ENCODE results near the gene DPM3. TPM values are rescaled to one million over a fixed set of nuclear protein-coding genes. Genes with fewer than 3 reads are reported as not detected.
A peak's percentile ranks its signal among the peaks of the same experiment; 100 is the strongest.

DPM3 gene
- total and polyA plus RNA-seq, 9 of the 15 experiments (the other 6 are each of a cell fraction or from before 2014, with no cell fraction given) = 3.7 to 120 (median 36.4) TPM

- TF ChIP-seq MYBL2 (IDR thresholded peaks at IDR 0.05; ENCODE audit: low read depth) = no peak
- TF ChIP-seq MYBL2 (CRISPR knock-in tag; IDR thresholded peaks at IDR 0.05; ENCODE audit: borderline replicate concordance) = no peak
- peak; percentile 74 for TF ChIP-seq MAX (CRISPR knock-in tag; IDR thresholded peaks at IDR 0.05)
- TF ChIP-seq, protein P1, sequence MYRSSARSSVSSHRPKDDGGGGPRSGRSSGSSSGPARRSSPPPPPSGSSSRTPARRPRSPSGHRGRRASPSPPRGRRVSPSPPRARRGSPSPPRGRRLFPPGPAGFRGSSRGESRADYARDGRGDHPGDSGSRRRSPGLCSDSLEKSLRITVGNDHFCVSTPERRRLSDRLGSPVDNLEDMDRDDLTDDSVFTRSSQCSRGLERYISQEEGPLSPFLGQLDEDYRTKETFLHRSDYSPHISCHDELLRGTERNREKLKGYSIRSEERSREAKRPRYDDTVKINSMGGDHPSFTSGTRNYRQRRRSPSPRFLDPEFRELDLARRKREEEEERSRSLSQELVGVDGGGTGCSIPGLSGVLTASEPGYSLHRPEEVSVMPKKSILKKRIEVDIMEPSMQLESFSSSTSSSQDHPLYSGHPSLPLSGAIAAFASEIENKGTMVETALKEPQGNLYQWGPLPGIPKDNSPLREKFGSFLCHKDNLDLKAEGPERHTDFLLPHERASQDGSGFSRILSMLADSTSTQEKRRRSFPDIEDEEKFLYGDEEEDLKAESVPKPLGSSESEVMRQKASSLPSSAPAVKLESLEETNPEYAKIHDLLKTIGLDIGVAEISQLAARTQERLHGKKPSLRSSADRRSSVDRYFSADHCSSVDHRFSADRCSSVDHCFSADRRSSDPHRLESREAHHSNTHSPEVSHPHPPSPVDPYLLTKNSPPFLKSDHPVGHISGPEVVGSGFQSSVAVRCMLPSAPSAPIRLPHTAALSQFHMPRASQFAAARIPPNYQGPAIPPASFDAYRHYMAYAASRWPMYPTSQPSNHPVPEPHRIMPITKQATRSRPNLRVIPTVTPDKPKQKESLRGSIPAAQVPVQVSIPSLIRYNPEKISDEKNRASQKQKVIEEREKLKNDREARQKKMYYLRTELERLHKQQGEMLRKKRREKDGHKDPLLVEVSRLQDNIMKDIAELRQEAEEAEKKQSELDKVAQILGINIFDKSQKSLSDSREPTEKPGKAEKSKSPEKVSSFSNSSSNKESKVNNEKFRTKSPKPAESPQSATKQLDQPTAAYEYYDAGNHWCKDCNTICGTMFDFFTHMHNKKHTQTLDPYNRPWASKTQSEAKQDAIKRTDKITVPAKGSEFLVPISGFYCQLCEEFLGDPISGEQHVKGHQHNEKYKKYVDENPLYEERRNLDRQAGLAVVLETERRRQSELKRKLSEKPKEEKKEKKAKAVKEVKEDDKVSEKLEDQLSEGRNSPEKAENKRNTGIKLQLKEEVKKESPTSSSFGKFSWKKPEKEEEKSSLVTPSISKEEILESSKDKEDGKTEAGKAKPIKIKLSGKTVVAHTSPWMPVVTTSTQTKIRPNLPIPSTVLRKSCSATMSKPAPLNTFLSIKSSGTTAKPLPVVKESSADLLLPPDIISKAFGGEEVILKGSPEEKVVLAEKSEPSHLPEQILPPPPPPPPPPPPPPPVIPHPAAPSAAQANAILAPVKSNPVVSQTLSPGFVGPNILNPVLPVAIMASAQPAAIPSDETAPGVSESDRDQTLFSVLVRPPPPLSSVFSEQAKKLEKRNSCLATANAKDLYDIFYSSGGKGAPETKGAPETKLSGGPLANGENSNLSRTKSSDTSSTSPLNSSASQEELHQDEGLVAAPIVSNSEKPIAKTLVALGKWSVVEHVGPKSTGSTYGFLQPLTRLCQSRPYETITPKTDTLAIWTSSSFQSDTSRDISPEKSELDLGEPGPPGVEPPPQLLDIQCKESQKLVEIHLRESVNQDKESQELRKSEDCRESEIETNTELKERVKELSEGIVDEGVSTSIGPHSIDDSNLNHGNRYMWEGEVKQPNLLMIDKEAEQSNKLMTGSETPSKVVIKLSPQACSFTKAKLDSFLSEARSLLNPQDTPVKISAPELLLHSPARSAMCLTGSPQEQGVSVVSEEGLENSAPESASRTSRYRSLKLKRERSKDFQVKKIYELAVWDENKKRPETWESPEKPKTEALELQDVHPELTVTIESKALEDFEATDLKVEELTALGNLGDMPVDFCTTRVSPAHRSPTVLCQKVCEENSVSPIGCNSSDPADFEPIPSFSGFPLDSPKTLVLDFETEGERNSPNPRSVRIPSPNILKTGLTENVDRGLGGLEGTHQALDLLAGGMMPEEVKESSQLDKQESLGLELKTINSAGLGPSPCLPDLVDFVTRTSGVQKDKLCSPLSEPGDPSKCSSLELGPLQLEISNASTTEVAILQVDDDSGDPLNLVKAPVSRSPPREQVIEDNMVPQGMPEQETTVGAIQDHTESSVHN (IDR thresholded peaks at IDR 0.05; ENCODE audit: borderline replicate concordance in 1 of 2, low read depth in 1 of 2) = peak in 1 of 2 experiments; percentile 47; a peak in 1 of 4 replicates
- no peak; the same call in 1 of the 2 replicates for TF ChIP-seq TRIM28 (IDR thresholded peaks at IDR 0.05)
- TF ChIP-seq MAFG (tag; conservative IDR thresholded peaks at IDR 0.05) = no peak; the same call in 1 of the 2 replicates
- TF ChIP-seq RCOR1 (IDR thresholded peaks at IDR 0.05; ENCODE audit: borderline replicate concordance in 1 of 2, low read depth in 2 of 2, low read length in 2 of 2) = peak in 1 of 2 experiments; percentile 58; a peak in 1 of 4 replicates
- TF ChIP-seq, protein P2, sequence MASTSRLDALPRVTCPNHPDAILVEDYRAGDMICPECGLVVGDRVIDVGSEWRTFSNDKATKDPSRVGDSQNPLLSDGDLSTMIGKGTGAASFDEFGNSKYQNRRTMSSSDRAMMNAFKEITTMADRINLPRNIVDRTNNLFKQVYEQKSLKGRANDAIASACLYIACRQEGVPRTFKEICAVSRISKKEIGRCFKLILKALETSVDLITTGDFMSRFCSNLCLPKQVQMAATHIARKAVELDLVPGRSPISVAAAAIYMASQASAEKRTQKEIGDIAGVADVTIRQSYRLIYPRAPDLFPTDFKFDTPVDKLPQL (IDR thresholded peaks at IDR 0.05; ENCODE audit: extremely low read depth, insufficient read length) = no peak
- no peak for TF ChIP-seq HNRNPLL (IDR thresholded peaks at IDR 0.05; ENCODE audit: low read depth, low read length, poor library complexity, severe bottlenecking)
- TF ChIP-seq ZNF436 (CRISPR knock-in tag; IDR thresholded peaks at IDR 0.05) = no peak
- TF ChIP-seq CREB1 (IDR thresholded peaks at IDR 0.05) = peak; percentile 76
- peak; percentile 59; the same call in 1 of the 2 replicates for TF ChIP-seq CREB1 (CRISPR knock-in tag; IDR thresholded peaks at IDR 0.05)
- no peak for TF ChIP-seq RFX7 (CRISPR knock-in tag; IDR thresholded peaks at IDR 0.05)
- TF ChIP-seq ETS2 (tag; IDR thresholded peaks at IDR 0.05; ENCODE audit: borderline replicate concordance, poor library complexity, severe bottlenecking) = no peak
- 0 out of 2 replicates have a peak, but pooled peaks have one; percentile 13 for TF ChIP-seq RNF2 (IDR thresholded peaks at IDR 0.05)
- TF ChIP-seq SMAD4 (CRISPR knock-in tag; conservative IDR thresholded peaks at IDR 0.05) = peak; percentile 84
- no peak for TF ChIP-seq RAD51 (IDR thresholded peaks at IDR 0.05; ENCODE audit: borderline replicate concordance, low read depth)
- TF ChIP-seq E2F5 (CRISPR knock-in tag; IDR thresholded peaks at IDR 0.05) = no peak
- 0 out of 2 replicates have a peak, but pooled peaks have one; percentile 33 for TF ChIP-seq ZBTB17 (CRISPR knock-in tag; IDR thresholded peaks at IDR 0.05)
These were observed 5.4 kb downstream of the DPM3 start (continued) for GRCh38 chr1:155134880-155135414.

Data from K562 (cell line).